ENCODE data around the gene ACKR3. TPM values are rescaled to one million over a fixed set of nuclear protein-coding genes. Genes with fewer than 3 reads are reported as not detected.

Gene ACKR3
- total RNA-seq, 4 donors from 2014 or later: 22.9 to 115 (median 64.6) TPM

GRCh38 chr2:236568068-236568921 lies 1.3 kb upstream of the ACKR3 start:
- ATAC-seq (ENCODE audit: low FRiP score): peak; percentile 44
- no peak for TF ChIP-seq CTCF (IDR thresholded peaks at IDR 0.05)
- DNase-seq (ENCODE audit: low spot score): no peak

GRCh38 chr2:236568922-236569572 lies 578 bp upstream of the ACKR3 start:
- ATAC-seq (ENCODE audit: low FRiP score) (no peak), DNase-seq (ENCODE audit: low spot score) (no peak)
- TF ChIP-seq CTCF (IDR thresholded peaks at IDR 0.05): no peak

- DNase-seq (ENCODE audit: low spot score) (no peak), ATAC-seq (ENCODE audit: low FRiP score) (no peak)
- TF ChIP-seq CTCF (IDR thresholded peaks at IDR 0.05): no peak
These were observed 650 bp downstream of the ACKR3 start for GRCh38 chr2:236570081-236570868.

- DNase-seq (ENCODE audit: low spot score) (no peak), ATAC-seq (ENCODE audit: low FRiP score) (no peak)
- no peak for TF ChIP-seq CTCF (IDR thresholded peaks at IDR 0.05)
These were observed 1.5 kb downstream of the ACKR3 start for GRCh38 chr2:236571145-236571544.

GRCh38 chr2:236572482-236572881 lies 2.9 kb downstream of the ACKR3 start:
- DNase-seq (ENCODE audit: low spot score): no peak
- ATAC-seq (ENCODE audit: low FRiP score): no peak
- no peak for TF ChIP-seq CTCF (IDR thresholded peaks at IDR 0.05)

GRCh38 chr2:236573066-236573929 lies 3.7 kb downstream of the ACKR3 start:
- ATAC-seq (ENCODE audit: low FRiP score) (no peak), DNase-seq (ENCODE audit: low spot score) (no peak)
- no peak for TF ChIP-seq CTCF (IDR thresholded peaks at IDR 0.05)
